Measurements from ENCODE around the gene FAM107A. TPM values are rescaled to one million over a fixed set of nuclear protein-coding genes. Genes with fewer than 3 reads are reported as not detected.

FAM107A gene
- total RNA-seq, 1 experiment from 2014 or later: not detected

GRCh38 chr3:58522759-58523425 lies 54.3 kb downstream of the FAM107A start:
- intact Hi-C loops (cut with micrococcal nuclease): no loop called here
- DNase-seq (ENCODE audit: low read depth, low spot score) (no peak), ATAC-seq (no peak)
- H2AFZ ChIP-seq (ENCODE audit: low read depth, low read length, poor library complexity, severe bottlenecking): no peak overlapping the region
- RAD21 ChIA-PET (ENCODE audit: low non-redundant PET in 1 of 2, low total read pairs in 2 of 2, uncharacterized antibody in 2 of 2, unreplicated experiment in 2 of 2): no interaction called here
- no peak overlapping the region for H3K27ac ChIP-seq (ENCODE audit: low read depth, low read length)
- no TSS peak for BruUV-seq (replicated peaks)
- no peaks in the 10 kb centered on the region for H4K20me1 ChIP-seq (ENCODE audit: insufficient read depth)
- no peak overlapping the region for H3K4me3 ChIP-seq (replicated peaks in 1 of 2; ENCODE audit: low read depth in 1 of 2, low read length in 2 of 2)
- TF ChIP-seq FOSL1 (IDR thresholded peaks at IDR 0.05; ENCODE audit: low read depth) (no peak), ELF1 (IDR thresholded peaks at IDR 0.05; ENCODE audit: borderline replicate concordance, low read depth) (no peak), EZH2phosphoT487 (IDR thresholded peaks at IDR 0.05; ENCODE audit: borderline replicate concordance) (no peak), REST (IDR thresholded peaks at IDR 0.05; ENCODE audit: low read depth) (no peak), POLR2A (IDR thresholded peaks at IDR 0.05; ENCODE audit: borderline replicate concordance, extremely low read depth, insufficient read depth, insufficient read length) (no peak), SP1 (IDR thresholded peaks at IDR 0.05; ENCODE audit: low read depth) (no peak), ZBTB33 (IDR thresholded peaks at IDR 0.05; ENCODE audit: extremely low read depth, insufficient replicate concordance, low read length) (no peak), ZFX (IDR thresholded peaks at IDR 0.05) (no peak), SIN3A (IDR thresholded peaks at IDR 0.05; ENCODE audit: low read depth) (no peak), ZNF274 (IDR thresholded peaks at IDR 0.05; ENCODE audit: low read depth, low read length) (no peak), POLR2AphosphoS5 (IDR thresholded peaks at IDR 0.05; ENCODE audit: low read depth, low read length) (no peak), YY1 (IDR thresholded peaks at IDR 0.05; ENCODE audit: extremely low read depth, insufficient replicate concordance, low read depth, low read length) (no peak), SRF (IDR thresholded peaks at IDR 0.05; ENCODE audit: low read depth) (no peak), CBX3 (IDR thresholded peaks at IDR 0.05; ENCODE audit: low read depth) (no peak), JUND (IDR thresholded peaks at IDR 0.05) (no peak), CTCF (IDR thresholded peaks at IDR 0.05 in 2 of 3, conservative IDR thresholded peaks at IDR 0.05 in 1 of 3; ENCODE audit: borderline replicate concordance in 1 of 3, insufficient read depth in 1 of 3, low read depth in 2 of 3, low read length in 2 of 3) (no peak), ATF3 (IDR thresholded peaks at IDR 0.05) (no peak)
- POLR2A ChIA-PET: no interaction called here
- H3K4me2 ChIP-seq (ENCODE audit: low read length): no peak overlapping the region
- H3K27me3 ChIP-seq (ENCODE audit: insufficient read depth, low read length): no peaks in the 10 kb centered on the region
- no peaks in the 10 kb centered on the region for H3K79me2 ChIP-seq (ENCODE audit: insufficient read depth, low read length)
- peaks cover 9 to 15% of the 10 kb centered on the region in 2 experiments for H3K4me1 ChIP-seq (ENCODE audit: control insufficient read depth in 1 of 2, insufficient read depth in 2 of 2, low read length in 2 of 2)
- H3K9me3 ChIP-seq (ENCODE audit: control insufficient read depth in 1 of 2, insufficient read depth in 1 of 2, low read depth in 1 of 2, low read length in 2 of 2): no peaks in the 10 kb centered on the region
- H3K9ac ChIP-seq (ENCODE audit: low read length): no peak overlapping the region
- no peaks in the 10 kb centered on the region for H3K9me2 ChIP-seq (ENCODE audit: insufficient read depth)
- no peaks in the 10 kb centered on the region for H3K36me3 ChIP-seq (ENCODE audit: control insufficient read depth in 1 of 2, insufficient read depth in 2 of 2, low read length in 2 of 2)
- CTCF ChIA-PET: interaction anchor here (1.5 kb wide), 1 partner anchor 9 kb away, joined by 4 read pairs; no protein-coding TSS in a partner anchor
